ENCODE data around the gene AKAP9. TPM values are rescaled to one million over a fixed set of nuclear protein-coding genes. Genes with fewer than 3 reads are reported as not detected.

Gene AKAP9
- total RNA-seq, 4 donors from 2014 or later: 49.4 to 192 (median 68.0) TPM

DNA sequence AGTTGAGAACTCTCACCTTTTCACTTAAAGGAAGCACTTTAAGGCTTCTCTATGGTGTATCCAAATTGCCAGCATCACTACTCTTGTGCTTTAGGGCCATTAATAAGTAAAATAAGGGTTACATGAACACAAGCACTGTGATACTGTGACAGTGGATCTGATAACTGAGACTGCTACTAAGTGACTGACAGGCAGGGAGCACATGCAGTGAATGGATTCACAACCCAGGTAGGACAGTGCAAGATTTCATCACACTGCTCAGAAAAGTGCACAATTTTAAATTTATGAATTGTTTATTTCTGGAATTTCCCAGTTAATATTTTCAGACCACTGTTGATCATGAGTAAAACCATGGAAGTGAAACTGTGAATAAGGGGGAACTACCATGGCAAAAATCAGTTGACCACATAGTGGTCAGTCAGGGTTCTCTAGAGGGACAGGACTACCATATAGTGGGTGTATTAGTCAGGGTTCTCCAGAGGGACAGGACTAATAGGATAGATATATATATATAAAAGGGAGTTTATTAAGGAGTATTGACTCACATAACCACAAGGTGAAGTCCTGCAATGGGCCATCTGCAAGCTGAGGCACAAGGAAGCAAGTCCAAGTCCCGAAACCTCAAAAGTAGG is 214.6 kb downstream of the AKAP9 start:
- DNase-seq (ENCODE audit: low spot score in 2 of 2): no peak
- Histone ChIP-seq H3K27ac (no peak overlapping the region), H3K27me3 (no peaks in the 10 kb centered on the region), H3K36me3 (no peaks in the 10 kb centered on the region), H3K4me1 (no peaks in the 10 kb centered on the region), H3K9me3 (no peaks in the 10 kb centered on the region), H3K4me3 (no peak overlapping the region)
- TF ChIP-seq POLR2A (IDR thresholded peaks at IDR 0.05) (no peak), POLR2AphosphoS5 (IDR thresholded peaks at IDR 0.05) (no peak), EP300 (IDR thresholded peaks at IDR 0.05) (no peak)
- TF ChIP-seq, protein P1, sequence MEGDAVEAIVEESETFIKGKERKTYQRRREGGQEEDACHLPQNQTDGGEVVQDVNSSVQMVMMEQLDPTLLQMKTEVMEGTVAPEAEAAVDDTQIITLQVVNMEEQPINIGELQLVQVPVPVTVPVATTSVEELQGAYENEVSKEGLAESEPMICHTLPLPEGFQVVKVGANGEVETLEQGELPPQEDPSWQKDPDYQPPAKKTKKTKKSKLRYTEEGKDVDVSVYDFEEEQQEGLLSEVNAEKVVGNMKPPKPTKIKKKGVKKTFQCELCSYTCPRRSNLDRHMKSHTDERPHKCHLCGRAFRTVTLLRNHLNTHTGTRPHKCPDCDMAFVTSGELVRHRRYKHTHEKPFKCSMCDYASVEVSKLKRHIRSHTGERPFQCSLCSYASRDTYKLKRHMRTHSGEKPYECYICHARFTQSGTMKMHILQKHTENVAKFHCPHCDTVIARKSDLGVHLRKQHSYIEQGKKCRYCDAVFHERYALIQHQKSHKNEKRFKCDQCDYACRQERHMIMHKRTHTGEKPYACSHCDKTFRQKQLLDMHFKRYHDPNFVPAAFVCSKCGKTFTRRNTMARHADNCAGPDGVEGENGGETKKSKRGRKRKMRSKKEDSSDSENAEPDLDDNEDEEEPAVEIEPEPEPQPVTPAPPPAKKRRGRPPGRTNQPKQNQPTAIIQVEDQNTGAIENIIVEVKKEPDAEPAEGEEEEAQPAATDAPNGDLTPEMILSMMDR (IDR thresholded peaks at IDR 0.05): no peak
- 94% methylated on average over 1 of the region's 1 CpG for WGBS

DNA sequence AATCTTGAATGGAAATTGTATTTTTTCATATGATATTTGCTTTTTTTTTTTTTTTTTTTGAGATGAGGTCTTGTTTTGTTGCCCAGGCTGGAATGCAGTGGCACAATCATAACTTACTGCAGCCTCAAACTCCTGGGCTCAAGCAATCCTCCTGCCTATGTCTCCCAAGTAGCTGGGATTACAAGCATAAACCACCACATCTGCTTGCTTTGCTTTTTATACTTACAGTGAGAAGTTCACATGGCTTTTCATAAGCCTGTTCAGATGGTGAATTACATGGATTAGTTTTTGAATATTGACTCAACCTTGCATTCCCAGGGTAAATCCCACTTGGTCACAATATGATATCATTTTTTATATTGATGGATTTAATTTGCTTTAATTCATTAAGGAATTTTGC is 216.3 kb downstream of the AKAP9 start:
- TF ChIP-seq, protein P1 (IDR thresholded peaks at IDR 0.05): no peak
- no peak for TF ChIP-seq POLR2A (IDR thresholded peaks at IDR 0.05)
- TF ChIP-seq EP300 (IDR thresholded peaks at IDR 0.05): no peak
- no peak for TF ChIP-seq POLR2AphosphoS5 (IDR thresholded peaks at IDR 0.05)
- no peak overlapping the region for H3K27ac ChIP-seq
- H3K27me3 ChIP-seq: no peaks in the 10 kb centered on the region
- no peaks in the 10 kb centered on the region for H3K4me1 ChIP-seq
- no peak overlapping the region for H3K4me3 ChIP-seq
- DNase-seq (ENCODE audit: low spot score in 2 of 2): no peak
- H3K36me3 ChIP-seq: no peaks in the 10 kb centered on the region
- H3K9me3 ChIP-seq: no peaks in the 10 kb centered on the region

GRCh38 chr7:92158660-92159575 is 218.3 kb downstream of the AKAP9 start:
- no peak for TF ChIP-seq POLR2AphosphoS5 (IDR thresholded peaks at IDR 0.05)
- TF ChIP-seq POLR2A (IDR thresholded peaks at IDR 0.05): no peak
- no peak for TF ChIP-seq EP300 (IDR thresholded peaks at IDR 0.05)
- TF ChIP-seq, protein P1 (IDR thresholded peaks at IDR 0.05): no peak
- Histone ChIP-seq H3K4me1 (no peaks in the 10 kb centered on the region), H3K27me3 (no peaks in the 10 kb centered on the region), H3K27ac (no peak overlapping the region), H3K36me3 (no peaks in the 10 kb centered on the region), H3K9me3 (no peaks in the 10 kb centered on the region), H3K4me3 (no peak overlapping the region)
- no peak for DNase-seq (ENCODE audit: low spot score in 2 of 2)
- WGBS: 81% methylated on average over 3 of the region's 3 CpGs

Other genes with a start within 250 kb of the AKAP9 start
- 10 to 100 TPM in 1 of 4 donors, 1 to 10 TPM in 3; 4.0 to 10.3 (median 6.8) TPM for gene MTERF1, start 60.2 kb upstream of the AKAP9 start, total RNA-seq
- 10 to 100 TPM; 18.1 to 88.0 (median 52.2) TPM for gene CYP51A1, start 193.6 kb downstream of the AKAP9 start, total RNA-seq
- under 1 TPM in 1 of 4 donors, not detected in 3; 0.29 TPM for gene LRRD1, start 238.3 kb downstream of the AKAP9 start, total RNA-seq

All from suprapubic skin (tissue), 4 donors.